T-helper 1 cell treated with Interleukin-12 subunit alpha and Interleukin-12 subunit beta and Interleukin-4 antibody, amounts not matched to agents 30 ng/mL and 1 ng/mL, for 36 hours (primary cell): ENCODE measurements around the gene GAS6. TPM values are rescaled to one million over a fixed set of nuclear protein-coding genes. Genes with fewer than 3 reads are reported as not detected.
"Not testable (repeated sequence)": the region's sequence is repeated elsewhere in the genome, so short reads cannot be mapped to it uniquely, and the experiment has no call there.

Experiments
- intact Hi-C: fragments of 100-400 bp; cut with micrococcal nuclease; formaldehyde crosslinking; loops from one replicate; pipeline ENCODE4 v1.15.1; 2024
- total RNA-seq: library from RNA; stranded (reverse); gene quantifications from 2 replicates; pipeline ENCODE4 v1.2.3, GENCODE V29; 2022

GAS6 gene
- total RNA-seq, 1 donor from 2014 or later: 3.3 TPM

DNA sequence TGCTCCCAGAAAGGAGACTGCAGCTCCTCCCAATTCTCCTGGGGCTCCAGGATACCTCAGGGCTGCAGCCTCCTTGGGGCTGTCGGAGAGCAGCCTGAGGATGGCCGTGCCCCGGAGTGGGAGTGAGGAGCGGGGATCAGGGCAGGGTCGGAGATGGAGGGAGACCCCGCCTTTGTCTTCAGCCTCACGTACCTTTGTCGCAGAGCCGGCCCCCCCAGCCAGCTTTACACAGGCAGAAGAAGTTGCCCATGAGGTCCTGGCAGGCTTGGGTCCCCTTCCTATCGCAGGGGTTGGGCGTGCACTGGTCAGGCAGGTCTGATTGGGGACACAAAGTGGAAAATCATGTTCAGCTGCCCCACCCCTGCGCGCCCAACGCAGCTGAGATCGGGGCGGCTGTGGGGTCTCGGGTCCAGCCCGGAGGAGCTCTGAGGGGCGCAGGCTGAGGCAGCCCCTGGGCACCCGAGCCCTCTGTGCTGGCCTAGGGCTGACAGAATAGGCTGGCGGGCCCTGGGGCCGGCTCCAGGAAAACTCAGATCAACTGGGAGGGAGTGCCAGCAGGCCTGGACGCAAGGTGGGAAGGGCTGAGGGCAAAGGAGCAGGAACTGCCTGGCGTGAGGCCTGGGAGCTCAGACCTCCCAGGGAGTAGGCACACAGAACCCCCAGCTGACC lies 24.2 kb downstream of the GAS6 start:
- intact Hi-C loops: no loop called here

DNA sequence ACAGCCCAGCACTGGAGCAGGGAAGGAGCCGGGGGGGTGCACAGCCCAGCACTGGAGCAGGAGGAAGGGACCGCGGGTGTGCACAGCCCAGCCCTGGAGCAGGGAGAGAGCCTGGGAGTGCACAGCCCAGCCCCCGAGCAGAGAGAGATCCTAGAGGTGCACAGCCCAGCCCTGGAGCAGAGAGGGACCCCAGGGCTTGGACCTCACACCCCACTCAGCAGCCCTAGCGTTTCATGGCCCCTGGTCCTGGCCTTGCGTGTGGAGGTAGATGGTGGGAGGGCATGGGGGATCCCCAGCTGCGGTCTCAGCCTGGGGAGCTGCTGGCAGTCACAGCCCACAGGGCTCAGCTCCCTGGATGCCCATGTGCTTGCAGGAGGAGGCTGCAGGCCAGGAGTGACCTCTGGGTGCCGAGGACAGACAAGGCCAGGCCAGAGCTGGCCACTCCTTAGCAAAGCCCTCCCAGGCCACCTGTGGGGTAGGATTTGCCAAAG lies 25.1 kb downstream of the GAS6 start:
- intact Hi-C loops: no loop called here

DNA sequence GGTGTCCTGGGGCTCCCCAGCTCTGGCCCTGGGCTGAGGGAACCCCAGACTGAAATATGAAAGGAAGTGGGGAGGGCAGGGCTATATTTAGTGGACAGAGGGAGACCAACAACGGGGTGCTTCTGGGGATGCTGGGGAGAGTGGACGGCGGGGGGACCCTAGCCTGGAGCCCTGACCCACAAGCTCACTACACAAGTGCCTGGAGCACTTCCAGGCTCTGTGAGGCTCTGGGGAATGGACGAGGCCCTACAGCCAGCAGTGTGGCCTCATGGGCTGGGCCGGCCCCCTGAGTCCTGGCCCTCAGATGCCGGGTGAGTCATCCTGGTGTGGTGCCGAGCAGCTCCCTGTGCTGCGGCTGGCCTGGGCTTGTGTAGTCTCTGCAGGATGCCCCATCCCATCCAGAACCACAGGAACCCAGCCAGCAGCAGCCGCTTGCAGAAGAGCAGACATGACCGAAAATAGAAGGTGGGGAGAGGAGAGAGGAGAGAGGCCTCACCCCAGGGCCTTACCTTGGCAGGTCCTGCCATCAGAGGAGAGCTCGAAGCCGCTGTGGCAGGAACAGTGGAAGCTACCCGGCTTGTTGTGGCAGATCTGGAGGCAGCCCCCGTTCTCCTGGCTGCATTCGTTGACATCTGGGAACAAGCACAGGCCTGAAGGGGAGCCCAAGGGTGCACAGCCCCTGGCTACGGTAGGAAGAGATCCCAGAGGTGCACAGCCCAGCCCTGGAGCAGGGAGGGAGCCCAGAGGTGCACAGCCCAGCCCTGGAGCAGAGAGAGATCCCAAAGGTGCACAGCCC lies 26.1 kb downstream of the GAS6 start:
- intact Hi-C loops: no loop called here

DNA sequence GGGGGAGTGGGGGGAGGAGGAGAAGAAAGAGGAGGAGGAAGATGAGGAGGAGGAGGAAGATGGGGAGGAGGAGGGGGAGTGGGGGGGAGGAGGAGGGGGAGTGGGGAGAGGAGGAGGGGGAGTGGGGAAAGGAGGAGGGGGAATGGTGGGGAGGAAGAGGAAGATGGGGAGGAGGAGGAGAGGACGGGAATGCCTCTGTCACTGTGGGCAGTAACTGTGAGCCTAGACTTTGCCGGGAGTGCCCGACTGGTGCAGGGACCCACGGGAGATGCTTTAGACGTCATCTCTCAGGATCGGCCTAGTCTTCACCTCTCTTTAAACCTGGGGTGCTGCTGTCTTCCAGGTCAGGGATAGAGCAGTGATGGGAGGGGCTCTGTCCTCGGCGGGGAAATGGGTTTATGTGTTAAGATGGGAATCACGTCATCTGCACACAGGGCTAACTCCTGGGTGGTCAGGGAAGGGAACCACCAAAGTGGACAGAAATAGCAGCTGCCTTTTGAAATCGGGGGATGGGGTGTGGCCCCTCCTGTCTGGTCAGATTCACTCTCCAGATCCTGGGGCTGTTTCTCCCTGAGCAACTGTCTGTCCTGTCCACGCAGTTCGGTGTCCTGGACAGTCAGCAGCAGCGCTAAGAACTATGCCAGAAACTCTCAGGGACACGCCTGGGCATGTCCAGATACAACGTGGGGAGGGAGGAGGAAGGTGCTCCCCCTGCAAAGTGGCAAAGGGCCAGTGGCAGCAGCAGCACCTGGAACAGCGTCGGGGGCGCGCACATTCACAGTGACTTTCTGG lies 26.9 kb downstream of the GAS6 start:
- intact Hi-C loops: no loop called here

DNA sequence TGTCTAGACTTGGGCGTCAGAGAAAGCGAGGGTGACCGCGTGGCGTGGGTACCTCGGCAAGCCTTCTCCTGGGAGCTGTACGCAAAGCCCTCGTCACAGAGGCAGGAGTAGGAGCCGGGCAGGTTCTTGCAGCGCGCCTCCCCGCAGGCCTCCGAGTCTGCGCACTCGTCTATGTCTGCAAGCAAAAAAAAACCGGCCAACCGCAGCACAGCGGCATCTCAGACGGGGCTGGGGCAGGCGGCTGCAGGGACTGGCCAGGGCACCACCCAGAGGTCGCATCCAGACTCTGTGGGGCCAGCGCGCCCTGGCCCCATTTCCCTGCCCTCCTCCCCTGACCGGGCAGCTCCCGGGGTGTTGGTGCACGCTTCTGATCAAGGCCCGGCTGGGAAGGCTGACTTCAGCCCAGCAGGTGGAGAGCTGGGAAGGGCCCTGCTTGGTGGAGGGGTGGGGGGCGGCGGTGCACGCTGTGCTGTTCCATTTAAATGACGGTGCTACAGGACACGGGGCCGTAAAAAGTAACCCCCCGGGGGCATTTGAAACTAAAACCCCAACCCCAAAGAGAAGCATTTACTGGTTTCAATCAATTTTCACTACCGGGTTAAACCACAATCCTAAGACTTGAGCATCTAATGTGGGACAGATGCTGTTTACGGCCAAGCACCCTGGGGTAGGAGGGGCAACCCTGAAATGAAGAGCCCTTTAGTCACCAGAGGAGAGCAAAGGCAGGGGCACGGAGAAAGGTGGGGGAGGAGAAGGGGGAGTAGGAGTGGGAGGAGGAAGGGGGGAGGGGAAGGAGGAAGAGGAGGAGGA lies 28.2 kb downstream of the GAS6 start:
- intact Hi-C loops: no loop called here

DNA sequence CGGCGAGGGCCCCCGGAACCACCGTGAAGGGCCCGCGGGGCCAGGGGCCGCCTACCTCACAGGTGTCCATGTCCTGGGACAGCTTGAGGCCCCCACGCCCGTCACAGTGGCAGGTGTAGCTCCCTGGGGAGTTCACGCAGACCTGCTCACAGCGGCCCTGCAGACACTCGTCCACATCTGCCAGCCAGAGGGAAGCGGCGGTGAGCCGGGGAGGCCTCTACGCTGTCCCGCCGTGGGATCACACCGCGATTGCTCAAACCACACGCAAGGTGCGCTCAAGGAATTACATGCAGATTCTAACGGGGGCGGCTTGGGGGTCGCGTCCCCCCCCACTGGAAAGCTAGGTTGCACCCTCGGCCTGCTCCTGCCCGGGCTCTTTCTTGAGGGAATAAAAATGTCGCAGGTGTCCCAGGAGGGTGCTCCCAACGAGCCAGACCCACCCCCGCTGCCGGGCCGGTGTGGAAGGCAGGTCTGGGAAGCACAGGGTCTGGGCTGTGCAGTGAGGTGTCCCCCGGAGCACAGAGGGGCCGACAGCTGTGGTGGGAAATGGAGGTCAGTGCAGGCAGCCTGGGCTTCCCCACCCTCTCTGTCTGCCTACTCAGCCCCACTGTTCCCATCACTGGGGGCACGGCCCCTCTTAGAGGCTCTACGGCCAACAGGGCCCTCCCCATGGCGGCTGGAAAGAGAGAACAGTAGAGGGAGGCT lies 29.2 kb downstream of the GAS6 start:
- intact Hi-C loops: no loop called here

DNA sequence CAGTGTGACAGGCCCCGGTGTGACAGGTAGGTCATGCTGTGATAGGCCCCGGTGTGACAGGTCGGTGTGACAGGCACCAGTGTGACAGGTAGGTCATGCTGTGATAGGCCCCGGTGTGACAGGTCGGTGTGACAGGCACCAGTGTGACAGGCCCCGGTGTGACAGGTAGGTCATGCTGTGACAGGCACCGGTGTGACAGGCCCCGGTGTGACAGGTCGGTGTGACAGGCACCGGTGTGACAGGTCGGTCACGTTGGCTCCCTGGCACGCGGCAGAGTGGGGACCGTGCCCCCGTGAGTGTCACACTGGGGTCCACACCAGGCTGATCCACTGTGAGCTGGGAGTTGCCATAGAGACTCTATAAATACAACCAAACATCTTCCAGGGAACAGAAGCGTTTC lies 29.9 kb downstream of the GAS6 start:
- intact Hi-C loops: not testable (repeated sequence)

DNA sequence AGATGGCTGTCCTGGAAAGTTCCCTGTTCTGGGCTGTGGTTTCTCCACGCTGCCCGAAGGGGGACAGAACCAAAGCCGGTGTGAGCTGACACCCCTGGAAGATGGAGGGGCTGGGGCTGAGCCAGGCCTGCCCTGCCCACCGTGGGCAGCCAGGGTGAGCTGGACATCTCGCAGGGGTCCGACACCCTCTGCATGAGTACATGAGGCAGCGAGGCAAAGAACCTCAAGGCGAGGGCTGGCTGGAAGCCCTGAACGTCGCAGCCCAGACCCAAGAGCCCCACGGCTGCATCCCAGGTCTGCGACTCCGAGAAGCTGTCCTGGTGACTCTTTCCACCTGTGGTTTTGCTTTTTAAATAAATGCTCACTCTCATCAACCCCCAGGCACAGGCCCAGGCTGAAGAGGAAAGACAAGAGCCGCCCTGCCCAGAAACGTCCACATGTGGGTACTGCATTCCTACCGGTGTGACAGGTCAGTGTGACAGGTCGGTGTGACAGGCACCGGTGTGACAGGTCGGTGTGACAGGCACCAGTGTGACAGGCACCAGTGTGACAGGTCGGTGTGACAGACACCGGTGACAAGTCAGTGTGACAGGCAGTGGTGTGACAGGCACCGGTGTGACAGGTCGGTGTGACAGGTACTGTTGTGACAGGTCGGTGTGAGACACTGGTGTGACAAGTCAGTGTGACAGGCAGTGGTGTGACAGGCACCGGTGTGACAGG lies 30.6 kb downstream of the GAS6 start:
- intact Hi-C loops: no loop called here

DNA sequence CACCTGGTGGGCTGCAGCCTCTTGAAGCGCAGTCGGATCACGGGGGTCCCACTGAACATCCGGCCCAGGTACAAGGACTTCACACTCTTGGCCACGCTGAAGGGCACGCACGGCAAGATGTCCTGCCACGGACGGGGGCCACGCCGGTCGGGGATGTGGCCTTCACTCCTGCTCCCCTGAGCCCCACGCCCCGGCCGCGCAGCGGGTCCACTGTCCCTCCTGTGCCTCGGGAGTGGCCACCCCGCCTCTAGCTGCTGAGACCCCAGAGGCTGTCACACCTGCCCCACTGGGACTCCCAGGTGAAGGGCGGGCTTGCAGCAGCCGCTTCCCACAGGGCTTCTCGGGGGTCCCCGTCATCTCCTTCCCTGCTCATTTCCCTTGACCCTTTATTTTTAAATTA lies 31.2 kb downstream of the GAS6 start:
- intact Hi-C loops: no loop called here

DNA sequence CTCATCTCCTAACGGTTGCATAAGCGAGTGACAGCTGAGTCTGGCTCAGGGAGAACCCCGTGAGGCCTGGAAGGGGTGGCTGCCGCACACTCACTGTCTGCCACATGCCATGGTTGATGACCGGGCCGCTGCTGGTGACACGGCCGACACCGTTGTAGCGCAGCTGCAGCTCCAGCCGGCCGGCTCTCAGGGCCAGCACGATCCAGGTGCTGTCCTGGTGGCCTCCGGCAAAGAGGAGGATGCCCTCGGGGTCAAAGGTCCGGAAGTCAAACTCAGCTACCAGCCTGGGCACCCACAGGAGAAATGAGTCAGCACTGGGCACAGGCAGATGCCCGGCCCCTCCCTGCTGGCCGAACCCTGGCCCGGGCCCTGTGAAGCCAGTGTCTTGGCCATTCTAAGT lies 31.7 kb downstream of the GAS6 start:
- intact Hi-C loops: no loop called here

DNA sequence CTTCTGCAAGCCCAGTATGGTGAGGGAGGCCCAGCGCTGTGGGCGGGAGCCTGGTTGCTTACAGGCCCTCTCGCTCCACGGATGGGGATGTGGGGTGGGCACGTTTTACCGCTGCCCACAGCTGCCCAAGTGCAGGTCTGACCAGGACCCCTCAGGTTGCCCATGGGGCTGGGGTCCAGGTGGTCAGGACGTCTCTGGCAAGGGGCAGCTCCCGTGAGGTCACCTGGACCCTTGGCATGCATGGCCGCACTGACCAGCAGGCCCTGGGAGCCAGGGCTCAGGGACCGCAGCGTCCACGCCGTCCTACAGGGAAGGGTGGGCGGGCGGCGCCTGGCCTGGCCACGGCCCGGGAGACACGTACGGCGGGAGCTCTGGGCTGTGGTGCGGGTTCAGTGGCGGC lies 32.8 kb downstream of the GAS6 start:
- intact Hi-C loops: no loop called here

DNA sequence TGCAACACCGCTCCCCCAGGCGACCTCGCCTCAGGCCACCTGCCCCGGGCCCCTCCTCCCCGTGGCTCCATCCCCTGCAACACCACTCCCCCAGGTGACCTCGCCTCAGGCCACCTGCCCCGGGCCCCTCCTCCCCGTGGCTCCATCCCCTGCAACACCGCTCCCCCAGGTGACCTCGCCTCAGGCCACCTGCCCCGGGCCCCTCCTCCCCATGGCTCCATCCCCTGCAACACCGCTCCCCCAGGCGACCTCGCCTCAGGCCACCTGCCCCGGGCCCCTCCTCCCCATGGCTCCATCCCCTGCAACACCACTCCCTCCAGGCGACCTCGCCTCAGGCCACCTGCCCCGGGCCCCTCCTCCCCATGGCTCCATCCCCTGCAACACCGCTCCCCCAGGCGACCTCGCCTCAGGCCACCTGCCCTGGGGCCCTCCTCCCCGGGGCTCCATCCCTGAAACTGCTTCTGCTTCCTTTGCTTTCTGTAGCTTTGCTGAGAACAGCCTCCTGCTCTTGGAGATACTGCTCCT lies 33.4 kb downstream of the GAS6 start:
- intact Hi-C loops: not testable (repeated sequence)

DNA sequence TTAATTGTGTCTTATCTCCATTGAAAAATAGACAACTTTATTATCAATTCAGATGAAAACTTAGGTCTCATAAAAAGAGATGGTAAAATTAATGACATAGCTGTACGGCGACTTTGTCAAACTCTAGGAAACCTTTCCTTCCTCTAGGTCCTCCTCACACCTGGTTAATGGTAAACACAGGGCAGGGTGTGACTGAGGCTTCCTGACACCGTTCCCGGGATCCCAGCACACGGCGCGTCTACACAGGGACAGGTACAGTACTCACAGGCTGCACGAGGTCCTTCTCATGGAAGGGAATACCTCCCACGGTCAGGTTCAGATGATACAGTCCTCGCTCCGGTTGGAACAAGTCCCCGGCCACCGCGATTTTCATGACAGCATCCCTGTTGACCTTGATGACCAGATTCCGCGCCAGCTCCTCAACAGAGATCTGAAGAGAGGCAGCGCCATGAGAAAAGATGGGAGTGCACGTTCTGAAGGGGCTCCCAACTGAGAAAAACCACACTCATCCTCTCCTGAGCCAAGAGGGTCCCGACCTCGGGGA lies 35.5 kb downstream of the GAS6 start:
- intact Hi-C loops: no loop called here

DNA sequence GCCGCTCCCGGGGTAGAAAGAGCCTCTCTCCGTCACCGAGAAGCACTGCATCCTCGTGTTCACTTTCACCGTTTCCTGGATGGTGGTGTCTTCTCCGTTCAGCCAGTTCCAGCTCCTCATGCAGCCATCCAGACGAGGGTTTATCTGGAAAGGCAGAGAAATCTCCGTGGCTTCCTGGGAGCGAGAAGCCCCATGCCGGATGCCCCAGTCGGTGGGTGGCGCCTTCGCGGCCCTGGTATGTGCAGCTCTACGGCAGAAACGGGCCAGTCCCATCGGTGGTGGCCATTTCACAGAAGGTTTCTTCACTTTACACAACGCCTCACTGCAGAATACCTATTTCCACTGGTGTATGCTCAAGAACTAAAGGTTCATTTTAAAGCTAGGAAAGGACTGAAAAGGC lies 36.9 kb downstream of the GAS6 start:
- intact Hi-C loops: no loop called here

DNA sequence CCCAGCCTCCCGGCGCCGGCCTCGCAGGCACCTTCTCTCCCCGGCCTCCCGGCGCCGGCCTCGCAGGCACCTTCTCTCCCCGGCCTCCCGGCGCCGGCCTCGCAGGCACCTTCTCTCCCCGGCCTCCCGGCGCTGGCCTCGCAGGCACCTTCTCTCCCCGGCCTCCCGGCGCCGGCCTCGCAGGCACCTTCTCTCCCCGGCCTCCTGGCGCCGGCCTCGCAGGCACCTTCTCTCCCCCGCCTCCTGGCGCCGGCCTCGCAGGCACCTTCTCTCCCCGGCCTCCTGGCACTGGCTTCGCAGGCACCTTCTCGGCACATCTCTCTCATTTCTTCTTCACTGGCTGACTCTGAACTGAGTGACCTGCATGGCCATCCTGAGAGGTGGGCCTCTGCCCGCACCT lies 37.4 kb downstream of the GAS6 start:
- intact Hi-C loops: not testable (repeated sequence)

DNA sequence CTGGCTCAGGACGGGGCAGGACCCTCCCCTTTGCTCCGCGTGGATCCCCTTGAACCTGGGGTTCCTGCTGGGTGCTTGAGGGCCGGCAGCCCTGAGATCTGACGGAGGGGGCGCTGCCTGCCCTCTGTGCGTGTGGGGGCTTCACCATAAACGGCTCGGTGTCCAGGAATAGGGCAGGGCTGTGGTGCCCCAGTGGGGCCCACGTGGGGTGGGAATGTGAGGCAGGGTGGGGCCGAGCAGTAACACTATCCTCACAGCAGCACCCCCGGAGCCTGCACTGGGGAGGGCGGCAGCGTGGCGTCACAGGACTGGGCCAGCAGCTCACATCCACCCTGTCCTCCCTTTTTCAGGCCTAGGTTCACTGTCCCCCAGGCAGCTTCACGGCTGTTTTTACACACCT lies 38.0 kb downstream of the GAS6 start:
- intact Hi-C loops: no loop called here

DNA sequence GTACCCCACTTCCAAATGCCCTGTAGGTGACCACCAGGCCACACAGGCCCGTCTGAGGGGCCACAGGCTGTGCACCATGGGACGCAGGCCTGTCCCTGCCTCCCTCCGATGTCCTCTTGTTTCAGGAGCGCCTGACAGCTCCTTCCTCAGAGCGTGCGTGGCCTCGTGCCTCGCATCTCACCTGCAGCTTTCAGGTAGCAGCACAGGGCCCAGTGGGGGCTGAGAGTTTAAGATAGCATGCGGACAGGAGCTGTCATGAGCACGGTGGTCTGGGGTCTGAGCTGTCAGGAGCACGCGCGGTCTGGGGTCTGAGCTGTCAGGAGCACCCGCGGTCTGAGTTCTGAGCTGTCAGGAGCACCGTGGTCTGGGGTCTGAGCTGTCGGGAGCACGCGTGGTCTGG lies 40.1 kb downstream of the GAS6 start:
- intact Hi-C loops: no loop called here

DNA sequence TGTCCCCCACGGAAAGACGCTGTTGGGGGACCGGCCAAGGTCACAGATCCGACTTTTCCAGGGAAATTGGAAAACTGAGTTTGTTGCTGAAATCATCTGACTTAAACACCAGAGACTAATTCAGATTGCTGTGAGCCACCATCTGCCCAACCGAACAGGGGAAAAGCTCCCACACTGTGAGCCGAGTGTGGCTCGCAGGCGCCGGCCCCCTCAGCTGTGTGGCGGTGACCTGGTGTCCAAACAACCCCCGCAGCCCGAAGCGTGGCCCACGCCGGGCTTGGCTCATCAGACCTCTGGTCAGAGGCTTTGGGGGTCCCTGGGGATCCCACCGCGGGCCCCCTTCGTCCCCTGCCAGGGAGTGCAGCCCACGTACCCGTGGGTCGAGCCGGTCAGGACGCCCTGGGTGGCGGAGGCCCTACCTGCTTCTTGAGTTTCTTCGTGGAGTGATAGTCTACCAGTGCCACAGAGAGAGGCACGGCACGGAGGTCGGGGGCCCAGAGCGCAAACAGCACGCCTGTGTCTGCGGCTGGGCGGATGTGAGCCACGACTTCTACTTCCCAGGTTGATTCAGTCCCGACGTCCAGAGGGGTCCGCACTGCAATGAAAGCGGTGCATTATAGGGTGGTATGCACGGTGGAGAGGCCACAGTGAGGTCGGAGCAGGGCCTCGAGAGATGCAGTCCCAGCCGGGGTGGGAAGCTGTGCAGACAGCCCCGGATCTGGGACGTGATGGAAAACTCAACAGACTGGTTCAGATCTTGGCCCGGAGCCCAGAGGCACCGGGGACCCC lies 40.7 kb downstream of the GAS6 start:
- intact Hi-C loops: no loop called here

DNA sequence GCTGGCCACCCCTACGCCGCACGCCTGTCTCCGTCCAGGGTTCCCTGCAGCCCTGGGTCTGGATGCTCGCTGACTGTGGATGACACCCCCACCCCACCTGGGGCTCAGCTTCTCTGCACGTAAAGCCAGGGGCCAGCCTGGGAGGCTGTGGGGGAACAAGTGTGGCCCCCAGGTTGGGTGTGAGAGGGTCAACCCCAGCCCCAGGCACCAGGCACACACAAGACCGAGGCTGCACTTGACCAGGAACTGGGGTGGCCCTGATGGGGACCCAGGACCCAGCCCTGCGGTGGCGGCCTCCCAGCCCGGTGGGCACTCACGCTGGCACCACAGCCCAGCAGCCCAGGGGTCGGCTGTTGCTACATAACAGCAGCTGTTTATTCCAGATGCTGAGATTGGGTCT lies 41.6 kb downstream of the GAS6 start:
- intact Hi-C loops: no loop called here
